GM23338 (cell line): Measurements from ENCODE around the gene EPB41L5. TPM values are rescaled to one million over a fixed set of nuclear protein-coding genes. Genes with fewer than 3 reads are reported as not detected.

Source experiments
- ATAC-seq: fragments of 200-7000 bp; cut with Tn5 transposase; 3 replicates; pipeline ENCODE4 v1.9.1; 2020
- DNase-seq: peaks from one replicate; pipeline ENCODE4 v3.0.0-alpha.2; 2015; ENCODE audit warnings: low spot score
- H2AFZ ChIP-seq: fragments of 200-600 bp; sonication (generic); 2 replicates; pipeline ENCODE4 v1.8.0; 2016; ENCODE audit warnings: antibody characterized with exemption, mild to moderate bottlenecking, moderate library complexity
- H3F3A ChIP-seq: fragments of 200-600 bp; sonication (generic); replicated peaks from 2 replicates; pipeline ENCODE4 v1.8.0; 2017; ENCODE audit warnings: antibody characterized with exemption, mixed run types, low read depth
- H3K27ac ChIP-seq: fragments of 200-600 bp; sonication (generic); 2 replicates; pipeline ENCODE4 v1.6.1; 2016; ENCODE audit warnings: low read depth
- H3K27me3 ChIP-seq: fragments of 200-600 bp; sonication (generic); 2 replicates; pipeline ENCODE4 v1.8.0; 2016; ENCODE audit warnings: mild to moderate bottlenecking, mixed run types, moderate library complexity; ENCODE audit not compliant: insufficient read depth
- H3K36me3 ChIP-seq: fragments of 200-600 bp; sonication (generic); 2 replicates; pipeline ENCODE4 v1.8.0; 2016; ENCODE audit warnings: mild to moderate bottlenecking; ENCODE audit not compliant: insufficient read depth
- H3K4me1 ChIP-seq: fragments of 200-600 bp; sonication (generic); 2 replicates; pipeline ENCODE4 v1.8.0; 2016; ENCODE audit warnings: mild to moderate bottlenecking, moderate library complexity; ENCODE audit not compliant: insufficient read depth
- H3K4me2 ChIP-seq: fragments of 200-600 bp; sonication (generic); 2 replicates; pipeline ENCODE4 v1.7.1; 2017; ENCODE audit warnings: mixed run types
- H3K4me3 ChIP-seq: fragments of 200-600 bp; sonication (generic); 2 replicates; pipeline ENCODE4 v1.6.1; 2016; ENCODE audit warnings: mixed run types
- H3K79me2 ChIP-seq: fragments of 200-600 bp; sonication (generic); replicated peaks from 2 replicates; pipeline ENCODE4 v1.8.0; 2017; ENCODE audit warnings: mild to moderate bottlenecking; ENCODE audit not compliant: insufficient read depth
- H3K9me2 ChIP-seq: fragments of 200-600 bp; sonication (generic); 2 replicates; pipeline ENCODE4 v1.8.0; 2017; ENCODE audit not compliant: insufficient read depth
- H4K20me1 ChIP-seq: fragments of 200-600 bp; sonication (generic); replicated peaks from 2 replicates; pipeline ENCODE4 v1.8.0; 2017; ENCODE audit warnings: mild to moderate bottlenecking; ENCODE audit not compliant: insufficient read depth
- H3K27ac Mint-ChIP-seq: 2 replicates; pipeline ENCODE4 v1.8.0; 2020; ENCODE audit warnings: inconsistent platforms, mild to moderate bottlenecking, moderate library complexity, mixed read lengths
- H3K27me3 Mint-ChIP-seq: 3 replicates; pipeline ENCODE4 v1.8.0; 2022; ENCODE audit warnings: low read depth, mild to moderate bottlenecking, moderate library complexity, mixed read lengths, inconsistent platforms; ENCODE audit not compliant: insufficient read depth, poor library complexity
- H3K36me3 Mint-ChIP-seq: 3 replicates; pipeline ENCODE4 v1.8.0; 2021; ENCODE audit warnings: low read depth, mild to moderate bottlenecking, inconsistent platforms, moderate library complexity, mixed read lengths
- H3K4me1 Mint-ChIP-seq: 3 replicates; pipeline ENCODE4 v1.8.0; 2020; ENCODE audit warnings: mild to moderate bottlenecking, inconsistent platforms, mixed read lengths
- H3K4me3 Mint-ChIP-seq: 3 replicates; pipeline ENCODE4 v1.8.0; 2021; ENCODE audit warnings: moderate library complexity, mild to moderate bottlenecking, inconsistent platforms, mixed read lengths
- H3K9me3 Mint-ChIP-seq: 3 replicates; pipeline ENCODE4 v1.8.0; 2020; ENCODE audit warnings: moderate library complexity, mild to moderate bottlenecking, inconsistent platforms, mixed read lengths
- CREB1 ChIP-seq: fragments of 250-450 bp; sonication (Bioruptor Pico); IDR thresholded peaks from 2 replicates; pipeline ENCODE4 v1.5.0; 2020; ENCODE audit warnings: low read depth, mild to moderate bottlenecking, moderate library complexity
- EZH2 ChIP-seq: fragments of 200-600 bp; sonication (generic); IDR thresholded peaks from one replicate; pipeline ENCODE4 v1.8.0; 2017; ENCODE audit warnings: antibody characterized with exemption, mild to moderate bottlenecking, low read depth; ENCODE audit not compliant: unreplicated experiment
- EZH2phosphoT487 ChIP-seq: fragments of 200-600 bp; sonication (generic); IDR thresholded peaks from one replicate; pipeline ENCODE4 v1.8.1; 2018; ENCODE audit warnings: antibody characterized with exemption; ENCODE audit not compliant: unreplicated experiment
- JUNB ChIP-seq: IDR thresholded peaks from one replicate; pipeline ENCODE4 v1.6.1; 2016; ENCODE audit warnings: antibody characterized with exemption; ENCODE audit not compliant: unreplicated experiment
- NANOG ChIP-seq: IDR thresholded peaks from 2 replicates; pipeline ENCODE4 v1.6.1; 2016; ENCODE audit warnings: antibody characterized with exemption, borderline replicate concordance
- POLR2AphosphoS5 ChIP-seq: IDR thresholded peaks from 2 replicates; pipeline ENCODE4 v1.6.1; 2016; ENCODE audit warnings: antibody characterized with exemption, low read depth
- STAT1 ChIP-seq: IDR thresholded peaks from one replicate; pipeline ENCODE4 v1.6.1; 2016; ENCODE audit warnings: antibody characterized with exemption; ENCODE audit not compliant: unreplicated experiment
- ZNF114 ChIP-seq: fragments of 250-450 bp; sonication (Bioruptor Pico); IDR thresholded peaks from 2 replicates; pipeline ENCODE4 v1.5.0; 2020; ENCODE audit warnings: mild to moderate bottlenecking, moderate library complexity
- ZNF331 ChIP-seq: fragments of 250-450 bp; sonication (Bioruptor Pico); IDR thresholded peaks from 2 replicates; pipeline ENCODE4 v1.5.0; 2020; ENCODE audit warnings: low read depth, mild to moderate bottlenecking, moderate library complexity
- polyA plus RNA-seq: library from polyadenylated mRNA; unstranded; fragments of >200 nt; fragmentation: Nextera tagmentation; extraction: Ambion mirVana; gene quantifications from 2 replicates; pipeline ENCODE4 v1.2.1, GENCODE V29; 2016
- total RNA-seq: library from RNA; depleted of rRNA; stranded (reverse); fragments of >200 nt; shearing (Covaris generic); gene quantifications from 2 replicates; pipeline ENCODE4 v1.2.3, GENCODE V29; 2014
- TF ChIP-seq, protein P1 (sequence below): fragments of 250-450 bp; sonication (Bioruptor Pico); IDR thresholded peaks from 2 replicates; pipeline ENCODE4 v1.5.0; 2020; ENCODE audit warnings: mild to moderate bottlenecking, moderate library complexity
- TF ChIP-seq, protein P2 (sequence below), 2 experiments: fragments of 200-600 bp in 1 of 2; sonication (generic) in 1 of 2; conservative IDR thresholded peaks; 2 replicates each; pipeline versions ENCODE4 v1.5.1 to v1.6.1; 2016 to 2017; ENCODE audit warnings: antibody characterized with exemption in 2 of 2, low read depth in 2 of 2, mild to moderate bottlenecking in 2 of 2, moderate library complexity in 1 of 2
- TF ChIP-seq, protein P3 (sequence below): IDR thresholded peaks from 2 replicates; pipeline ENCODE4 v1.6.1; 2016; ENCODE audit warnings: antibody characterized with exemption
- TF ChIP-seq, protein P4 (sequence below): IDR thresholded peaks from one replicate; pipeline ENCODE4 v1.6.1; 2018; ENCODE audit warnings: antibody characterized with exemption; ENCODE audit not compliant: unreplicated experiment

The EPB41L5 gene
- total and polyA plus RNA-seq, 2 experiments from 2014 or later = 15.5 to 35.4 TPM

DNA sequence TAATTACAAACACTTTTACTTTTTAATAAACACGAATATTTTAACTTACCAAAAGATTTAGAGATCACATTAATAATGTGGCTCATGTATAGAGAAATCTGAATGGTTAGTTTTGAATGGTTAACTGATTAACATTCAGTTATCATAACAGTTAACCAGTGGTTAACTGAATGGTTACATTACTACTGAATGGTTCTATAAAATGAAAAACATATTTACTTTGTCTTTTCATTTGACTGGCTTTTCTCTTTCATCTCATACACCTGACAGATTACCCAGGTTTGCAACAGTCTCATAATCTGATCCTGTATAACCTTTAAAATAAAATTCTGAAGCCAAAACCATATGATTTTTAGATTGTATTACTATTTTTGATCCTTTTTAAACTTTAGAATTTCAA is 91.9 kb downstream of the EPB41L5 start:
- no peak overlapping the region for H3K4me3 Mint-ChIP-seq
- Histone ChIP-seq H3K4me1 (no peaks in the 10 kb centered on the region), H3K4me3 (no peak overlapping the region), H3K27me3 (no peaks in the 10 kb centered on the region), H3K4me2 (no peak overlapping the region), H2AFZ (no peak overlapping the region), H4K20me1 (no peaks in the 10 kb centered on the region), H3K36me3 (no peaks in the 10 kb centered on the region), H3K27ac (no peak overlapping the region), H3K9me2 (no peaks in the 10 kb centered on the region), H3F3A (no peaks in the 10 kb centered on the region), H3K79me2 (no peaks in the 10 kb centered on the region)
- H3K4me1 Mint-ChIP-seq = no peaks in the 10 kb centered on the region
- TF ChIP-seq STAT1 (no peak), EZH2phosphoT487 (no peak), CREB1 (CRISPR knock-in tag) (no peak), ZNF331 (CRISPR knock-in tag) (no peak), NANOG (no peak), JUNB (no peak), POLR2AphosphoS5 (no peak), ZNF114 (CRISPR knock-in tag) (no peak), EZH2 (no peak)
- TF ChIP-seq, protein P1, sequence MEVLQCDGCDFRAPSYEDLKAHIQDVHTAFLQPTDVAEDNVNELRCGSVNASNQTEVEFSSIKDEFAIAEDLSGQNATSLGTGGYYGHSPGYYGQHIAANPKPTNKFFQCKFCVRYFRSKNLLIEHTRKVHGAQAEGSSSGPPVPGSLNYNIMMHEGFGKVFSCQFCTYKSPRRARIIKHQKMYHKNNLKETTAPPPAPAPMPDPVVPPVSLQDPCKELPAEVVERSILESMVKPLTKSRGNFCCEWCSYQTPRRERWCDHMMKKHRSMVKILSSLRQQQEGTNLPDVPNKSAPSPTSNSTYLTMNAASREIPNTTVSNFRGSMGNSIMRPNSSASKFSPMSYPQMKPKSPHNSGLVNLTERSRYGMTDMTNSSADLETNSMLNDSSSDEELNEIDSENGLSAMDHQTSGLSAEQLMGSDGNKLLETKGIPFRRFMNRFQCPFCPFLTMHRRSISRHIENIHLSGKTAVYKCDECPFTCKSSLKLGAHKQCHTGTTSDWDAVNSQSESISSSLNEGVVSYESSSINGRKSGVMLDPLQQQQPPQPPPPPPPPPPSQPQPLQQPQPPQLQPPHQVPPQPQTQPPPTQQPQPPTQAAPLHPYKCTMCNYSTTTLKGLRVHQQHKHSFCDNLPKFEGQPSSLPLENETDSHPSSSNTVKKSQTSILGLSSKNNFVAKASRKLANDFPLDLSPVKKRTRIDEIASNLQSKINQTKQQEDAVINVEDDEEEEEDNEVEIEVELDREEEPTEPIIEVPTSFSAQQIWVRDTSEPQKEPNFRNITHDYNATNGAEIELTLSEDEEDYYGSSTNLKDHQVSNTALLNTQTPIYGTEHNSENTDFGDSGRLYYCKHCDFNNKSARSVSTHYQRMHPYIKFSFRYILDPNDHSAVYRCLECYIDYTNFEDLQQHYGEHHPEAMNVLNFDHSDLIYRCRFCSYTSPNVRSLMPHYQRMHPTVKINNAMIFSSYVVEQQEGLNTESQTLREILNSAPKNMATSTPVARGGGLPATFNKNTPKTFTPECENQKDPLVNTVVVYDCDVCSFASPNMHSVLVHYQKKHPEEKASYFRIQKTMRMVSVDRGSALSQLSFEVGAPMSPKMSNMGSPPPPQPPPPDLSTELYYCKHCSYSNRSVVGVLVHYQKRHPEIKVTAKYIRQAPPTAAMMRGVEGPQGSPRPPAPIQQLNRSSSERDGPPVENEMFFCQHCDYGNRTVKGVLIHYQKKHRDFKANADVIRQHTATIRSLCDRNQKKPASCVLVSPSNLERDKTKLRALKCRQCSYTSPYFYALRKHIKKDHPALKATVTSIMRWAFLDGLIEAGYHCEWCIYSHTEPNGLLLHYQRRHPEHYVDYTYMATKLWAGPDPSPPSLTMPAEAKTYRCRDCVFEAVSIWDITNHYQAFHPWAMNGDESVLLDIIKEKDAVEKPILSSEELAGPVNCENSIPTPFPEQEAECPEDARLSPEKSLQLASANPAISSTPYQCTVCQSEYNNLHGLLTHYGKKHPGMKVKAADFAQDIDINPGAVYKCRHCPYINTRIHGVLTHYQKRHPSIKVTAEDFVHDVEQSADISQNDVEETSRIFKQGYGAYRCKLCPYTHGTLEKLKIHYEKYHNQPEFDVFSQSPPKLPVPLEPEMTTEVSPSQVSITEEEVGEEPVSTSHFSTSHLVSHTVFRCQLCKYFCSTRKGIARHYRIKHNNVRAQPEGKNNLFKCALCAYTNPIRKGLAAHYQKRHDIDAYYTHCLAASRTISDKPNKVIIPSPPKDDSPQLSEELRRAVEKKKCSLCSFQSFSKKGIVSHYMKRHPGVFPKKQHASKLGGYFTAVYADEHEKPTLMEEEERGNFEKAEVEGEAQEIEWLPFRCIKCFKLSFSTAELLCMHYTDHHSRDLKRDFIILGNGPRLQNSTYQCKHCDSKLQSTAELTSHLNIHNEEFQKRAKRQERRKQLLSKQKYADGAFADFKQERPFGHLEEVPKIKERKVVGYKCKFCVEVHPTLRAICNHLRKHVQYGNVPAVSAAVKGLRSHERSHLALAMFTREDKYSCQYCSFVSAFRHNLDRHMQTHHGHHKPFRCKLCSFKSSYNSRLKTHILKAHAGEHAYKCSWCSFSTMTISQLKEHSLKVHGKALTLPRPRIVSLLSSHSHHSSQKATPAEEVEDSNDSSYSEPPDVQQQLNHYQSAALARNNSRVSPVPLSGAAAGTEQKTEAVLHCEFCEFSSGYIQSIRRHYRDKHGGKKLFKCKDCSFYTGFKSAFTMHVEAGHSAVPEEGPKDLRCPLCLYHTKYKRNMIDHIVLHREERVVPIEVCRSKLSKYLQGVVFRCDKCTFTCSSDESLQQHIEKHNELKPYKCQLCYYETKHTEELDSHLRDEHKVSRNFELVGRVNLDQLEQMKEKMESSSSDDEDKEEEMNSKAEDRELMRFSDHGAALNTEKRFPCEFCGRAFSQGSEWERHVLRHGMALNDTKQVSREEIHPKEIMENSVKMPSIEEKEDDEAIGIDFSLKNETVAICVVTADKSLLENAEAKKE (CRISPR knock-in tag) = no peak
- TF ChIP-seq, protein P2, sequence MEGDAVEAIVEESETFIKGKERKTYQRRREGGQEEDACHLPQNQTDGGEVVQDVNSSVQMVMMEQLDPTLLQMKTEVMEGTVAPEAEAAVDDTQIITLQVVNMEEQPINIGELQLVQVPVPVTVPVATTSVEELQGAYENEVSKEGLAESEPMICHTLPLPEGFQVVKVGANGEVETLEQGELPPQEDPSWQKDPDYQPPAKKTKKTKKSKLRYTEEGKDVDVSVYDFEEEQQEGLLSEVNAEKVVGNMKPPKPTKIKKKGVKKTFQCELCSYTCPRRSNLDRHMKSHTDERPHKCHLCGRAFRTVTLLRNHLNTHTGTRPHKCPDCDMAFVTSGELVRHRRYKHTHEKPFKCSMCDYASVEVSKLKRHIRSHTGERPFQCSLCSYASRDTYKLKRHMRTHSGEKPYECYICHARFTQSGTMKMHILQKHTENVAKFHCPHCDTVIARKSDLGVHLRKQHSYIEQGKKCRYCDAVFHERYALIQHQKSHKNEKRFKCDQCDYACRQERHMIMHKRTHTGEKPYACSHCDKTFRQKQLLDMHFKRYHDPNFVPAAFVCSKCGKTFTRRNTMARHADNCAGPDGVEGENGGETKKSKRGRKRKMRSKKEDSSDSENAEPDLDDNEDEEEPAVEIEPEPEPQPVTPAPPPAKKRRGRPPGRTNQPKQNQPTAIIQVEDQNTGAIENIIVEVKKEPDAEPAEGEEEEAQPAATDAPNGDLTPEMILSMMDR (conservative IDR thresholded peaks at IDR 0.05; ENCODE audit: low read depth in 2 of 2) = no peak
- TF ChIP-seq, protein P3, sequence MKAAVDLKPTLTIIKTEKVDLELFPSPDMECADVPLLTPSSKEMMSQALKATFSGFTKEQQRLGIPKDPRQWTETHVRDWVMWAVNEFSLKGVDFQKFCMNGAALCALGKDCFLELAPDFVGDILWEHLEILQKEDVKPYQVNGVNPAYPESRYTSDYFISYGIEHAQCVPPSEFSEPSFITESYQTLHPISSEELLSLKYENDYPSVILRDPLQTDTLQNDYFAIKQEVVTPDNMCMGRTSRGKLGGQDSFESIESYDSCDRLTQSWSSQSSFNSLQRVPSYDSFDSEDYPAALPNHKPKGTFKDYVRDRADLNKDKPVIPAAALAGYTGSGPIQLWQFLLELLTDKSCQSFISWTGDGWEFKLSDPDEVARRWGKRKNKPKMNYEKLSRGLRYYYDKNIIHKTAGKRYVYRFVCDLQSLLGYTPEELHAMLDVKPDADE = no peak
- TF ChIP-seq, protein P4, sequence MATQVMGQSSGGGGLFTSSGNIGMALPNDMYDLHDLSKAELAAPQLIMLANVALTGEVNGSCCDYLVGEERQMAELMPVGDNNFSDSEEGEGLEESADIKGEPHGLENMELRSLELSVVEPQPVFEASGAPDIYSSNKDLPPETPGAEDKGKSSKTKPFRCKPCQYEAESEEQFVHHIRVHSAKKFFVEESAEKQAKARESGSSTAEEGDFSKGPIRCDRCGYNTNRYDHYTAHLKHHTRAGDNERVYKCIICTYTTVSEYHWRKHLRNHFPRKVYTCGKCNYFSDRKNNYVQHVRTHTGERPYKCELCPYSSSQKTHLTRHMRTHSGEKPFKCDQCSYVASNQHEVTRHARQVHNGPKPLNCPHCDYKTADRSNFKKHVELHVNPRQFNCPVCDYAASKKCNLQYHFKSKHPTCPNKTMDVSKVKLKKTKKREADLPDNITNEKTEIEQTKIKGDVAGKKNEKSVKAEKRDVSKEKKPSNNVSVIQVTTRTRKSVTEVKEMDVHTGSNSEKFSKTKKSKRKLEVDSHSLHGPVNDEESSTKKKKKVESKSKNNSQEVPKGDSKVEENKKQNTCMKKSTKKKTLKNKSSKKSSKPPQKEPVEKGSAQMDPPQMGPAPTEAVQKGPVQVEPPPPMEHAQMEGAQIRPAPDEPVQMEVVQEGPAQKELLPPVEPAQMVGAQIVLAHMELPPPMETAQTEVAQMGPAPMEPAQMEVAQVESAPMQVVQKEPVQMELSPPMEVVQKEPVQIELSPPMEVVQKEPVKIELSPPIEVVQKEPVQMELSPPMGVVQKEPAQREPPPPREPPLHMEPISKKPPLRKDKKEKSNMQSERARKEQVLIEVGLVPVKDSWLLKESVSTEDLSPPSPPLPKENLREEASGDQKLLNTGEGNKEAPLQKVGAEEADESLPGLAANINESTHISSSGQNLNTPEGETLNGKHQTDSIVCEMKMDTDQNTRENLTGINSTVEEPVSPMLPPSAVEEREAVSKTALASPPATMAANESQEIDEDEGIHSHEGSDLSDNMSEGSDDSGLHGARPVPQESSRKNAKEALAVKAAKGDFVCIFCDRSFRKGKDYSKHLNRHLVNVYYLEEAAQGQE = no peak
- no peak overlapping the region for H3K27ac Mint-ChIP-seq
- DNase-seq = no peak
- H3K27me3 Mint-ChIP-seq = no peaks in the 10 kb centered on the region
- no peaks in the 10 kb centered on the region for H3K9me3 Mint-ChIP-seq
- peaks cover 3% of the 10 kb centered on the region; the same call in 1 of the 3 replicates for H3K36me3 Mint-ChIP-seq
- no peak for ATAC-seq
